GM18909 (cell line): ENCODE data around the gene SLC7A10.
A peak's percentile ranks its signal among the peaks of the same experiment; 100 is the strongest.
"Not testable (repeated sequence)": the region's sequence is repeated elsewhere in the genome, so short reads cannot be mapped to it uniquely, and the experiment has no call there.

Experiments
- ATAC-seq: cut with Tn5 transposase; IDR thresholded peaks from one replicate; pipeline ENCODE4 v1.9.1; 2021; ENCODE audit warnings: mild to moderate bottlenecking; ENCODE audit not compliant: unreplicated experiment, poor library complexity

SLC7A10 gene

GRCh38 chr19:33189453-33189852, 36.2 kb downstream of the SLC7A10 start:
- ATAC-seq, result no peak

- ATAC-seq, result no peak
These were observed 38.5 kb downstream of the SLC7A10 start for GRCh38 chr19:33187183-33187540.

- no peak for ATAC-seq
These were observed 39.0 kb downstream of the SLC7A10 start for GRCh38 chr19:33186431-33187182.

DNA sequence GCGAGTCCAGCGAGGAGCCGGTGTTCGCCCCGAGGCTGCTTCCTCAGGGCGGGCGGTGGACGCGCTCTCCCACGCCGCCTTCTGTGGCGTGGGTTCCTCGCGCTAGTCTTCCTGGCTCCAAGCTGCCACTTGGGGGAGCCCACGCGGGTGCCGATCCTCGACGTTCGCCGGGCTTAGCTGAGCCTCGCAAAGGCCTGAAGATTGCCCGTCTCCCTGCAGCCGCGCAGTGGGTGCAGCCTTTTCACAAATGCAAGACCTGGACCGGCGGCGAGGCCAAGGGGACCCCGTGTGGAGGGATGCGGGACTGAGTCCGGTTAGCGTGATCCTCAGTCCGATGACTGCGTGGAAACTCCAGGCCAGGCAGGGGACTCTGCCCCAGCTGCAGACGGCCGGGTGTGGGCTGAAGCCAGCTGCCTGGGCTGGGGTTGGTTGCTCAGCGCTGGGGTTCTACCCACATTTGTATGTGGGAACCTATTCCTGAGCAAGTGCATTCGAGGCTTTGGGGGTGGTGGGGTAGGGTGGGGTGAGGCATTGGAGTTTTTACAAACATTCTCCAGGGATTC, 48.2 kb downstream of the SLC7A10 start:
- ATAC-seq, result peak; percentile 27

DNA sequence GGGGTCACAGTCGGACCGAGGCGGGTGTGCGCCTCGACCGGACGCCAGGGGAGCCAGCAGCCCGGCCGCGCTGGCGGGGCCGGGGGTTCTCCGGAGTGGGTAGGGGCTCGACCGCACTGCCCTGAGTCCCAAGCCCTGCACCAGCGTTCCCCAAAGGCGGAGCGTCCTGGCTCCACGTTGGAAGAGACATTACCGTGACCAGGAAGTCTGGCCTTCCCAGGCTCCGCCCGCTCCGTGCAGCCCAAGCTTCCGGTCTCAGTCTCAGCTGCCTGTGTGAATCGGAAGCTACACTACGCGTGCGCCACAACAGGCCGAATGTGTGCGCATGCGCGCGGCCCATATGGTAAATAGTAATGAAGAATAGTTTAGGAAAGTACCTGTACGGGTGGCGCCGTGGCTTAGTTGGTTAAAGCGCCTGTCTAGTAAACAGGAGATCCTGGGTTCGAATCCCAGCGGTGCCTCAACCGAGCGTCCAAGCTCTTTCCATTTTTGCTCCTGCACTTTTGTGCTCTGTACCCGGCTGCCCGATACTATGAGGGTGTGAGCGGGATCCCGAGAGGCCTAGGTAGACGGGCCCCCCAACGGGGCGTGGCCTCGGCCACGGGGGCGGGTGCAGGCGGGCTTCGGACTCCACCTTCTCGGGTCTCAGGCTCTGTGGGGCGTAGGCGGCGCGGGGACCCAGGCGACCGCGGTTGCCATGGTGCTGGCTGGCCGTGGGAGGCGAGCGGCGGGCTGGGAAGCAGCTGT, 48.8 kb downstream of the SLC7A10 start:
- peak; percentile 83 for ATAC-seq

GRCh38 chr19:33175886-33176669, 49.6 kb downstream of the SLC7A10 start:
- peak; percentile 5 for ATAC-seq

DNA sequence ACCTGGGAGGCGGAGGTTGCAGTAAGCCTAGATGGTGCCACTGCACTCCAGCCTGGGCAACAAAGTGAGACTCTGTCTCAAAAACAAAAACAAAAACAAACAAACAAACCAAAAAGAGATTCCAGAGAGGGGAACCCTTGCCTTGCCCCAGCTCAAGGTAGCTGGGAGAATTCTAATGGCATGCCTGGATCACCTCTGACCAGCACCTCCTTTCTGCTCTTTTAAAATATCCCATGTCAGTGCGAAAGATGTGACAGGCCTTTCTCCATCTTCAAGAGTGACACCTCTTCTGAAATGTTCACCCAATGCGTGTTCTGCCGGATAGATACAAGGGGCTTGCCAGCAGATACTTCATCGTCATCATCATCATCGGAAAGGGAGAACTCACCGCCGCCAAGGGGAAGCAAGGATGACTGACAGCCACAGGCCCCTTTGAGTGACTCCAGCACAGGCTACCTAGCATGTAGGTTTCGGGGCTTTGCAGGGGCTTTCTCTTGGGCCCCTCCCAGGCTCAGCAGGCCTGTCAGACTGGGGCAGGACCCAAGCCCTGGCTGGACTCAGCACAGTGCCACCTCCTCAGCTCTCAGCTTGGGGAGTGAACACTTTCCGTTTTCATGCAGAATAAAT, 50.4 kb downstream of the SLC7A10 start:
- ATAC-seq, result no peak

GRCh38 chr19:33174186-33174585, 51.5 kb downstream of the SLC7A10 start:
- no peak for ATAC-seq

DNA sequence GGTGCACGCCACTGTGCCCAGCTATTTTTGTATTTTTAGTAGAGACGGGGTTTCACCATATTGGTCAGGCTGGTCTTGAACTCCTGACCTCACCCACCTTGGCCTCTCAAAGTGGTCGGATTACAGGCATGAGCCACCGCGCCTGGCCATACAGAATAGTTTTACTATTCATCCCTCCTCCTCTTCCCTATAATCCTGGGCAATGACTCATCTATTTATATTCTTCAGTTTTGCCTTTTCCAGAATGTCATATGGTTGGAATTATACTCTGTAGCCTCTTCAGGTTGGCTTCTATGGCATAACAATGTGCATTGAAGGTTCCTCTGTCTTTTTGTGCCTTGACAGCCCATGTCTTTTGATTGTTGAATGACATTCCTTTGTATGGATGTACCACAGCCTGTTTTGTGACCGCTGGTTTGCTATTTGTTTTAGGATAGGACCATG, 53.7 kb downstream of the SLC7A10 start:
- no peak for ATAC-seq

DNA sequence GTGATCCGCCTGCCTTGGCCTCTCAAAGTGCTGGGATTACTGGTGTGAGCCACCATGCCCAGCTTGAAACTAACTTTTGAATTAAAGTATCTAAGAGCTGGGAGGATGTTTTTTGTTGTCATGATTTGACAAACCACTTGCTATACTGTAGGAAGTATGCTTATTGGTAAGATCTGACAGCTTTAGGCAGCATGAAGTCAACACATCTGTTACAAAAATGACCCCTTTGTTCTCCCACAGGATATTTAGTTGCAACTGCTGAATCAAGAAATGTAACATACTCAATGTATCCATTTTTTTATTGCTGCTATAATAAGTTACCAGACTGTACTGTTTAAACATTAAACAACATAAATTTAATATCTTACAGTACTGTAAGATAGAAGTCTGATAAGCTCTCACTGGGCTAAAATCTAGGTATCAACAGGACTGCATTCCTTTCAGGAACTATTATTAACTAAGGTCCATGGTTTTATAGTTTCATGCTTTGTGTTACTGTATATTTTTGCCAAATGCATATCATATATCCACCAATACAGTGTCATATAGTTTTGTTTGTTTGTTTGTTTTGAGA, 54.3 kb downstream of the SLC7A10 start:
- no peak for ATAC-seq

DNA sequence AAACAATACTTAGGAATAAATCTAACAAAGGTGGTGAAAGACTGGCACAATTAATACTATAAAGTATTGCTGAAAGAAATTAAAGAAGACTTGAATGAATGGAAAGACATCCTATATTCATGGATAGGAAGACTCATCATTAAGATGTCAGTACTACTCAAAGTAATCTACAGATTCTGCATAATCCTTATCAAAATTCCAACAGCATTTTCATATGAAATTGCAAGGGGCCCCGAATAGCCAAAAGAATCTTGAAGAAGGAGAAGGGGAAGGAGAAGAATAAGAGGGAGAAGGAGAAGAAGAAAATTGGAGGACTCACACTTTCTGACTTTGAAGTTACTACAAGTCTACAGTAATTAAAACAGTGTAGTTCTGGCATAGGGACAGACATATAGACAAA, 57.1 kb downstream of the SLC7A10 start:
- ATAC-seq, result no peak

- no peak for ATAC-seq
These were observed 58.2 kb downstream of the SLC7A10 start for GRCh38 chr19:33167438-33167837.

DNA sequence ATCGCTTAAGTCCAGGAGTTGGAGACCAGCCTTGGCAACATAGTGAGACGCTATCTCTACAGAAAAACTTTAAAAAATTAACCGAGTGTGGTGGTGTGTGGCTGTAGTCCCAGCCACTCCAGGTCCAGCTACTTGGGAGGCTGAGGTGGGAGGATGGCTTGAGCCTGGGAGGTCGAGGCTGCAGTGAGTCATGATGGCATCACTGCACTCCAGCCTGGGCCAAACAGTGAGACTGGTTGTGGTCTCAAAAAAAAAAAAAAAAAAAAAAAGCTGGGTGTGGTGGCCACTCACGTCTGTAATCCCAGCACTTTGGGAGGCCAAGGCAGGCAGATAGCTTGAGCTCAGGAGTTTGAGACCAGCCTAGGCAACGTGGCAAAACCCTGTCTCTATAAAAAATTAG, 59.6 kb downstream of the SLC7A10 start:
- ATAC-seq, result not testable (repeated sequence)

GRCh38 chr19:33163481-33163880, 62.2 kb downstream of the SLC7A10 start:
- no peak for ATAC-seq

DNA sequence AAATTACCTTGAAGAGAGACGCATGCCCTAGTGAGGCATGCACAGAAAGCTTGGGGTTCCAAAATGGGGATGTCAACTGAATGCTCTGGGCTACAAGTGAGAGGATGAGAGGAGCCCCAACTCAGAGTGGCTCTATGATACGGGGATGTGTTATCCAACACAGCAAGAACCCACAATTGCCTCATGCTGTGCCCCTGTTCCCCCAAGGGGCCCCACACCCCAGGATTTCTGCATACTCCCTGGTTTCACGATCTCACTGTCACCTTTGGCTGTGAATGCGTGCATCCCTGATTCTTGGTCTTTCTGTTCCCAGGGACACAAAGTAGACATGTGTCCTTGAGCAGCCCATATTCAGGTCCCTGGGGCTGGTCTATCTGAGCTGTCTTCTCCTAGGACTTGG, 64.4 kb downstream of the SLC7A10 start:
- ATAC-seq, result no peak

- no peak for ATAC-seq
These were observed 65.8 kb downstream of the SLC7A10 start for GRCh38 chr19:33159893-33160292.

GRCh38 chr19:33159149-33159548, 66.5 kb downstream of the SLC7A10 start:
- ATAC-seq, result no peak
